HCT116 (cell line): Measurements from ENCODE around the gene SEPTIN2.

Experiments
- CBX3 ChIP-seq: IDR thresholded peaks from 2 replicates; pipeline ENCODE4 v1.6.1; 2012; ENCODE audit warnings: low read depth
- CTCF ChIP-seq, 3 experiments: fragments of 200-600 bp in 1 of 3; sonication (generic) in 1 of 3; IDR thresholded peaks in 2 of 3; conservative IDR thresholded peaks in 1 of 3; 2 replicates each; pipeline ENCODE4 v1.5.1; 2012 to 2017; ENCODE audit warnings: low read depth in 2 of 3, low read length in 2 of 3, antibody characterized with exemption in 1 of 3, borderline replicate concordance in 1 of 3, control low read depth in 1 of 3, mild to moderate bottlenecking in 1 of 3, mixed read lengths in 1 of 3, mixed run types in 1 of 3, moderate library complexity in 1 of 3; ENCODE audit not compliant: insufficient read depth in 1 of 3
- EZH2 ChIP-seq: fragments of 200-600 bp; sonication (generic); IDR thresholded peaks from 2 replicates; pipeline ENCODE4 v1.6.1; 2017; ENCODE audit warnings: antibody characterized with exemption, mixed run types
- EZH2phosphoT487 ChIP-seq: fragments of 200-600 bp; IDR thresholded peaks from 2 replicates; pipeline ENCODE4 v1.6.1; 2018; ENCODE audit warnings: antibody characterized with exemption, borderline replicate concordance
- MAX ChIP-seq: IDR thresholded peaks from 2 replicates; pipeline ENCODE4 v1.6.1; 2012
- POLR2A ChIP-seq: IDR thresholded peaks from 2 replicates; pipeline ENCODE4 v1.7.0; 2011; ENCODE audit warnings: borderline replicate concordance; ENCODE audit not compliant: insufficient read depth, insufficient read length; ENCODE audit errors: extremely low read depth
- POLR2AphosphoS5 ChIP-seq: IDR thresholded peaks from 2 replicates; pipeline ENCODE4 v1.6.1; 2011; ENCODE audit warnings: mild to moderate bottlenecking, low read depth, low read length, moderate library complexity
- REST ChIP-seq: IDR thresholded peaks from 2 replicates; pipeline ENCODE4 v1.6.1; 2012; ENCODE audit warnings: low read depth
- YY1 ChIP-seq: IDR thresholded peaks from 2 replicates; pipeline ENCODE4 v1.6.1; 2011; ENCODE audit warnings: low read length, low read depth, moderate library complexity, mild to moderate bottlenecking; ENCODE audit not compliant: insufficient replicate concordance; ENCODE audit errors: extremely low read depth
- ZFX ChIP-seq: fragments of 450-650 bp; IDR thresholded peaks from 2 replicates; pipeline ENCODE4 v1.6.1; 2017

- TF ChIP-seq CTCF (IDR thresholded peaks at IDR 0.05 in 2 of 3, conservative IDR thresholded peaks at IDR 0.05 in 1 of 3; ENCODE audit: borderline replicate concordance in 1 of 3, insufficient read depth in 1 of 3, low read depth in 2 of 3, low read length in 2 of 3) (no peak), YY1 (no peak), CBX3 (no peak), REST (no peak), EZH2 (no peak), ZFX (no peak), MAX (no peak), POLR2AphosphoS5 (no peak), POLR2A (no peak), EZH2phosphoT487 (no peak)
These were observed 25.0 kb downstream of the SEPTIN2 start for GRCh38 chr2:241340631-241341163.
